Stimulated activated CD8-positive, alpha-beta memory T cell treated with anti-CD3 and anti-CD28 coated beads, Interleukin-12 subunit alpha, Interleukin-12 subunit beta, amount 100 ng/mL, for 4 hours (primary cell): ENCODE measurements around the gene MRGPRD.

Experiments used
- DNase-seq: peaks from one replicate; pipeline ENCODE4 v3.0.0-alpha.2; 2020; ENCODE audit warnings: low read depth

MRGPRD gene

GRCh38 chr11:68968306-68969250 is 12.2 kb downstream of the MRGPRD start:
- no peak for DNase-seq

DNA sequence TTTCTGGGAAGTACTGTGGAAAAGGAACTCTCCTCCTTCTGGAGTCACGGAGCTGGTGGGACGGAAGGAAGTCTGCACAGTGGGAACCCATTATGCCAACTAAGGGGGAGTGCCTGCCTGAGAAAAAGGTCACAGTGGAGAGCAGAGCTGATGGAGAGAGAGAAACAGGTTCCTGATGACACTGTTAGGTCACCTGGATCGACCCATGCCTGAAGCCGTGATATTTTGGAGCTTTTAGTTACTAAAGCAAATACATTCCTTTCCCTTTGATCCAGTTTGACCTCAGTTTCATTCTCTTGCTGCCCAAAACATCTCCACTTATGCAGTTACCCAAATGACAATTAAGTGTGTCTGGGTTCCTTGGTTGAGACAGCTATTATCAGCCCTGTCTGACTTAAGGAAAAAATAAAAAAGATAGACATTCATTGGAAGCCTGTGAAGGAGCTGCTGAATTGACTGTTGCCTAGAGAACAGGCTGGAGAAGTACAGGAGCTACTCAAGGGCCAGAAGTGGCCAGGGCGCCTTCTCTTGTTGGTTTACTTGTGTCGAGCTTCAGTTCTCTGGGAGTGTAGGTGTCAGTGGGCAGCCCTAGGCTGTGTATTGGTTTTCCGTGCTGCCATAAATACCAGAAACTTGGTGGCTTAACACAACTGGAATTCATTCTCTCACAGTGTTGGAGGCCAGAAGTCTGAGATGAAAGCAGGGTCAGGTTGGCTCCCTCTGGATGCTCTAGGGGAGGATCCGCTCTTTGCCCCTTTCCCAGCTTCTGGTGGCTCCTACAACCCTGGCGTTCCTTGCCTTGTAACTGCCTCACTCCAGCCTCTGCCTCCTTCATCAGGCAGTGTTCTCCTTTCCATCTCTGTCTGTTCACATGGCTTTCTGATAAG is 13.6 kb downstream of the MRGPRD start:
- DNase-seq, result no peak

DNA sequence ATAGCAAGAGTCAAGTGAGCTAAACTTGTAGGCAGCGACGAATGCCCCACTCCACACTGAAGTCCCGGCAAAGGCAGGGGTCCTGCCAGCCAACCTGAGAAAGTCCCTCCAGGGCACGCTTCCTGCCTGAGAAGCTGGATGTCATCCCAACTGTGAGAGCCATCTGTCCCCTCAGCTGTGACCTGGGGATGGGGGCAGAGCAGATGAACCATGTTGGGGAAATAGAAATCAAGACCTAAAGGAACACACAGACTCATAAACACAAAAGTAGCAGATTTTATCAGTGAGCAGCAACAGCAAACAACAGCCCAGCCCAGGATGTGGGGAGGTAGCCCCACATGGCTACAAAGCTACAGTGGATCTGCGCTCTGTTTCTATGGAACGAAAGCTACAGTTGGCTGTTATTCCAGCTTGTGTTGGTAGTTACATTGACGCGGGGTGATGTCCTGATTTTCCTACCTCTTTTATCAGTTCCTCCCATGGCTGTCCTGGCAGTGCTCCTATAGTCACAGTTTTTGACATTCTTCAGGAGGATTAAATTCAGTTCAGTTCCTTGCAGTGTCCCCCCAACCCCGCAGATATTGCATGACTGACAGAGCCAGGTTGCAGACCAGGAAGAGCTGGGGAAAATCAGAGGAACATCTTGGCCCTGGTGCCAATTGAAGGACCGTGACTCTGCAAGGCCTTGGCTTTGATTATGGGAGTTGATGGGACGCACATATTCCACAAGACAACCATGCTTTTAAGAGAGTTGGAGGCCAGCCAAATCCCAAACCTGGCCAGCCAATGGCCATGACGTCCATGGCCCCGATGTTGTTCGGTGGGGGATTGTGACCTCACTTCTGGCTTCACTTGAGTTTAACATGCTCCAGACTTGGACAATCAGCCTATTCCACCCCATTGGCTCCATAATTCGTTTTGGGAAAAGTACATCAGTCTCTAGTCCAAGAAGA is 14.6 kb downstream of the MRGPRD start:
- no peak for DNase-seq

GRCh38 chr11:68963779-68964178 is 17.0 kb downstream of the MRGPRD start:
- no peak for DNase-seq

DNA sequence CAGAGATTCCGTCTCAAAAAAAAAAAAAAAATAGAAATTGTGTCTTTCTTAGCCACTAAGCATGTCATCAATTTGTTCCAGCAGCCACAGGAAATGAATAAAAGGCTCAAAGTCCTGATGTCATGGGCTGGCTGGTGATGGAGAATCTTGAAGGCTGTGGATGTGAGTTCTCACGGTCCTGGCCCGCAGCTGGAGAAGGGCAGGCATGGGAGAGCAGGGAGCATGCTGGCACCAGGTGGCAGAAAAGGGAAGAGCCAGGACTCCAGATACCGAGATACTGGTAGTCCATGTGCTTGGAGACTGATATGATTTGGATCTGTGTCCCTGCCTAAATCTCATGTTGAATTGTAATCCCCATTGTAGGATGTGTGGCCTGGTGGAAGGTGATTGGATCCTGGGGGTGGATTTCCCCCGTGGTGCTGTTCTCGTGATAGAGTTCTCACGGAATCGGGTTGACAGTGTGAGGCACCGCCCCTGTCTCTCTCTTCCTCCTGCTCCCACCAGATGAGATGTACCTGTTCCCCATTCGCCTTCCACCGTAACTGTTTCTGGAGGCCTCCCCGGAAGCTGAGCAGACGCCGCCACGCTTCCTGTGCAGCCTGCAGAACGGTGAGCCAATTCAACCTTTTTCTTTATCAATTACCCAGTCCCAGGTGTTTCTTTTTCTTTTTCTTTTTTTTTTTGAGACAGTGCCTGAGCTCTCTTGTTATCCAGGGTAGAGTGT is 18.1 kb downstream of the MRGPRD start:
- no peak for DNase-seq

DNA sequence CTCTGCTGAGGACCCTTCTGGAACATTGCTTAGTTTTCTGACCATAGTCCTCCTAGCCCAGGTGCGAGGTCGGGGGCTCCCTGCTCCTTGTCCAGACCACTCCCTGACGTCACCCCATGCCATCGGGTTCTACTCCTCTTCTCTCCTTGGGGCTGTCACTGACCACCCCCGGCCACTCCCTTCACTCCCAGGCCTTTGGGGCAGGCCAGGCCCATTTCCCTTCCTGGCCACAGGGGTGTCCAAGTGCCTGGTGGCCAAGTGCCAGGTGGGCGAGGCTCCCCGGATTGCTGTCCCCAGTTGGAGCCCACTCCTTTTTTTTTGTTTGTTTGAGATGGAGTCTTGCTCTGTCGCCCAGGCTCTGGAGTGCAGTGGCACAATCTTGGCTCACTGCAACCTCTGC is 19.5 kb downstream of the MRGPRD start:
- DNase-seq, result no peak

- no peak for DNase-seq
Observed at GRCh38 chr11:68960294-68961071, 20.3 kb downstream of the MRGPRD start.

DNA sequence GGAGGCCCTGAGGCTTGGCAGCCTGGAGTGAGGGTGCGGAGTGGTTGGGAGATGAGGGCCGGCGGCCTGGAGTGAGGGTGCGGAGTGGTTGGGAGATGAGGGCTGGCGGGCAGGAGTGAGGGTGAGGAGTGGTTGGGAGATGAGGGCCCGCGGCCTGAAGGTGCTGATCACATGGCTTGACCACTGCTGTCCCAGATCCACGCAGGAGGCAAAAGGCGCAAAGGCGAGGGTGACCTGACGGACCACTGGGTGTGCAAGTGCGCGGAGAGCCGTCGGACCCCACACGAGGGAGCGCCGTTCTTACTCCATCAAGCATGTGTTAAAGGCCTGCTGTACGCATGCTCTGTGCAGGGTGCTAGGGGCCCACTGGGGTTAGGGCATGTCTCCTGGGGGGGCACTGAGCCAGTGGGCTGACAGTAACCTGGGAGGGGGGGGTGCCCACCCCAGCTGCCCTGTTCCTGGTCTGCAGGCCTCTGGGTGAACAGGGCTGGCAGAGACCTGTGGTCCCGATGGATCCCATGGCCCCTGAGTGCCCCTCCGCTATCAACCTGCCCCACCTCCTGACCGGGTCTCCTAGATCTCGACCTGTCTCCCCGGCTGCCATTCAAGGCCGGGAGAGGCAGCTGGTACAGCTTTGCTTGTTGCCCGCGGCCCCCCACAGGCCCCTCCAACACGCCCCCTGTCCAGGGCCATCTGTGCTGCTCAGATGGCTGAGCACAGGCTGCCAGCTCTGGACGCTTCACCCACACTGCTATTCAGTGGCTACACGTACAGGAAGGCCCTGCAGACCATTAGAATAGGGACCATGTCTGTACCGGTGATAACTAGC is 21.1 kb downstream of the MRGPRD start:
- DNase-seq, result no peak

- no peak for DNase-seq
Observed at GRCh38 chr11:68958211-68958610, 22.6 kb downstream of the MRGPRD start.

DNA sequence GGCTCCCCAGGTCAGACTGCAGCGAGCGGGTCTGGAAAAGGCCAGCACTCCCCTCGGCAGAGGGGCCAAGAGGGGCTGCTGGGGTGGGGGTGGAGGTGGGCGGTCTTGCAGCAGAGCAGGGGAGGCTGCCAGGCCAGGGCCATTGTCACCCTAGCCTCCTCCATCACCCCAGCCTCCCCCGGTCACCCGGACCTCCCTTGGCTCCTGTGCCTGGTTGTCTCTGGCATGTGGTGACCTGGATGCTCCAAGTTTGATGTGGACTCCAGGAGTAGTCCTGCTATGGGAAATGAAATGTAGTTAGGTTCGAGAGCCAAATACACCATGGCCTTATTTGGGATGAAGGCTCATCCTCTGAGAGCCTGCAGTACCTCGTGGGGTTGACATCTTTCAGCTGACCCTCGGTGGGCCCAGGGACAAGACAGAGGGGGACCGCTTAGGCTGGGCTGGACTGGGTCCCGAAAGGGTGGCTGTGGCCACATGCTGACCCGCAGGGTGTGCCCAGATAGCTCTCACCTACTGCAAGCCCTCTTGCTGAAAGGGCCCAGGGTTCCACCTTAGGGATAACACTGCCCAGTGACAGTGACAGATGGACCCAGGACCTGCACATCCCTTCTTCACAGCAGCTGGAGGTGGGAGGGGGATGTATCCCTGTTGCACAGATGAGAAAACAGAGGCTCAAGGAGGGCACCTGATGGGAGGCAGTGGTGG is 24.1 kb downstream of the MRGPRD start:
- DNase-seq, result no peak

DNA sequence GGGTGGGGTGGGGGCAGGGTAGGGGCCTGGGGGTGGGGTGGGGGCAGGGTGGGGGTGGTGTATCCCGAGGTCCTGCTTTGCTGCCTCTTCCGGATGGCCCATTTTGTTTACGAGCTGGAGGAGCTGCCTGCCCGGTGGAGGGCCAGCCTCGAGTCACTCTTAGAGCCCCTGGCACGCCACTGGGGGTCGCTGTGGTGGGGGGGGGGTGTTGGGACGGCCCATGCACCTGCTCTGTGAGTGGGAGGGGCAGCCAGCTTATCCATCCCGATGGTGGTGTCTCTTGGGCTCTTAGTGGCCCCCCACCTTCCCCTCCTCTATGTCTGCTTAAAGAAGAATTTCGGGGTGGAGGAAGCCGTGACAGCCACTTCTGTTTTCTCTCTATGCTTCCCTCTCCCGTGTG is 24.6 kb downstream of the MRGPRD start:
- DNase-seq, result no peak

GRCh38 chr11:68955607-68955958 is 25.2 kb downstream of the MRGPRD start:
- DNase-seq, result no peak

- DNase-seq, result no peak
Observed at GRCh38 chr11:68954836-68955606, 25.8 kb downstream of the MRGPRD start.

- no peak for DNase-seq
Observed at GRCh38 chr11:68950762-68951161, 30.0 kb downstream of the MRGPRD start.

- no peak for DNase-seq
Observed at GRCh38 chr11:68950270-68950669, 30.5 kb downstream of the MRGPRD start.

GRCh38 chr11:68948935-68949334 is 31.9 kb downstream of the MRGPRD start:
- no peak for DNase-seq

DNA sequence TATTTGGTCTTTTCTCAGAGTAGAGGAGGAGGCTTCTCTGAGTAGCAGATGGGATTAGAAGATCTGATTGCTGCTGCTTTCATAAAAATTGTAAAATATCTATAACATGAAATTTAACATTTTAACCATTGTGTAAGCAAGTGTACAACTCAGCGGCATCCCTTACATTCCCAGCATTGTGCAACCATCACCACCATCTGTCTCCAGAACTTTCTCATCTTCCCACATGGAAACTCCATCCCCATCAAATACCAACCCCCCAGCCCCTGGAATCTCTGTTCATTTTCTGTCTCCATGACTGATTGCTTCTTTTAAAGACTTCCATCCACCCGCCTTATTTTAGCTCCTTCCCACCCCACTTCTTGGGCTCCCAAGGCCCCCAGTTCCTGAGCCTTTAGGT is 32.3 kb downstream of the MRGPRD start:
- no peak for DNase-seq

DNA sequence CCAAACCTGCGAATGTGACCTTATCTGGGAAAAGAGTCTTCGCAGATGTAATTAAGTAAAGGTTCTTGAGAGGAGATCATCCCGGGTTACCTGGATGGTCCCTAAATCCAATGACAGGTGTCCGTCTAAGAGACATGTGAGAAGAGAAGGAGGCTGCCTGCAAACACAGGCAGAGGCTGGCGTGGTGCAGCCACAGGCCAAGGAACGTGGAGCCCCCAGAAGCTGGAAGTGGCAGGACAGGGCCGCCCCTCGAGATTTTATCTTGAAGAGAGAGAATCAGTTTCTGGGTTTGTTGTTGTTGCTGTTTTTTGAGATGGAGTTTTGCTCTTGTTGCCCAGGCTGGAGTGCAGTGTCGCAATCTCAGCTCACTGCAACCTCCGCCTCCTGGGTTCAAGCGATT is 33.6 kb downstream of the MRGPRD start:
- no peak for DNase-seq
